Hematopoietic multipotent progenitor cell treated with erythropoietin and hydrocortisone succinate and interleukin-3 and kit ligand, for 17 days (in vitro differentiated cells): ENCODE results near the gene SALL4.
"Not testable (repeated sequence)": the region's sequence is repeated elsewhere in the genome, so short reads cannot be mapped to it uniquely, and the experiment has no call there.

Source experiments
- DNase-seq: peaks from one replicate; pipeline ENCODE4 v3.0.0-alpha.2; 2015; ENCODE audit warnings: low spot score

The SALL4 gene

GRCh38 chr20:51765381-51765780, 36.9 kb downstream of the SALL4 start:
- DNase-seq, result not testable (repeated sequence)

- no peak for DNase-seq
Measured at GRCh38 chr20:51763965-51764602, 38.2 kb downstream of the SALL4 start.

GRCh38 chr20:51760905-51761546, 41.3 kb downstream of the SALL4 start:
- no peak for DNase-seq

GRCh38 chr20:51759769-51760510, 42.4 kb downstream of the SALL4 start:
- DNase-seq, result no peak

GRCh38 chr20:51758978-51759544, 43.3 kb downstream of the SALL4 start:
- DNase-seq, result no peak

GRCh38 chr20:51757226-51757625, 45.1 kb downstream of the SALL4 start:
- no peak for DNase-seq

- no peak for DNase-seq
Measured at GRCh38 chr20:51756653-51757052, 45.7 kb downstream of the SALL4 start.

- DNase-seq, result not testable (repeated sequence)
Measured at GRCh38 chr20:51753220-51753619, 49.1 kb downstream of the SALL4 start.

- no peak for DNase-seq
Measured at GRCh38 chr20:51752343-51752951, 49.9 kb downstream of the SALL4 start.

- no peak for DNase-seq
Measured at GRCh38 chr20:51750770-51751388, 51.4 kb downstream of the SALL4 start.

- DNase-seq, result peak; percentile 12
Measured at GRCh38 chr20:51750037-51750769, 52.1 kb downstream of the SALL4 start.

- no peak for DNase-seq
Measured at GRCh38 chr20:51749674-51750036, 52.7 kb downstream of the SALL4 start.

- no peak for DNase-seq
Measured at GRCh38 chr20:51747182-51747911, 55.0 kb downstream of the SALL4 start.

GRCh38 chr20:51745804-51746203, 56.5 kb downstream of the SALL4 start:
- DNase-seq, result no peak

GRCh38 chr20:51740838-51741237, 61.5 kb downstream of the SALL4 start:
- no peak for DNase-seq

- DNase-seq, result not testable (repeated sequence)
Measured at GRCh38 chr20:51740308-51740707, 62.0 kb downstream of the SALL4 start.

GRCh38 chr20:51739722-51740249, 62.5 kb downstream of the SALL4 start:
- no peak for DNase-seq

- DNase-seq, result no peak
Measured at GRCh38 chr20:51738877-51739447, 63.4 kb downstream of the SALL4 start.

GRCh38 chr20:51738261-51738660, 64.1 kb downstream of the SALL4 start:
- not testable (repeated sequence) for DNase-seq

GRCh38 chr20:51736947-51737346, 65.4 kb downstream of the SALL4 start:
- DNase-seq, result no peak
